COR-L47 (cell line): Measurements from ENCODE around the gene PABPC1L2A.
"Not testable (repeated sequence)": the region's sequence is repeated elsewhere in the genome, so short reads cannot be mapped to it uniquely, and the experiment has no call there.

Experiments used
- DNase-seq: peaks from one replicate; lab custom pipeline; 2025; lab: John Stamatoyannopoulos, UW

The PABPC1L2A gene

DNA sequence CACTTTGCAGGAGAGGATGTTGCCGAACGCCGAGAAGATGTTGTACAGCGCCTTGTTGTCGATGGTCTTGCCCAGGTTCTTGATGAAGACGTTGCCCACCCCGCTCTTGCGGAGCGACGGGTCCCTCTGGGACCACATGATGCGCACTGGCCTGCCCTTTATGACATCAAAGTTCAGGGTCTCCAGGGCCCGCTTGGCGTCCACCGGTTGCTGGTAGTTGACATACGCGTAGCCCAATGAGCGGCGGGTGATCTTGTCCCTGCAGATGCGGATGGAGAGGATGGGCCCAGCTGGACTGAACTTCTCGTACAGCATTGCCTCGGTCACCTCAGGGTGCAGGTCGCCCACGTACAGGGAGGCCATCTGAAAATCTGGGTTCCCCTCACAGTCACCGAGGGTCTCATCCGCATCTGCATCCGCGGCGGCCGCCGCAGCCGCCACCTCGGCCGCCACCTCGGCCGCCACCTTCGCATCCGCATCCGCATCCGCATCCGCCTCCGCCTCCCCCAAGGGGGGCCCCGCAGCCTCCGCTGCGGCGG, at the start of gene PABPC1L2A:
Gene PABPC1L2A, minus strand, starts transcription at position 489 of the 539 bp plus-strand sequence. Its CDS starts 126 bp downstream, at position 363.
- DNase-seq, result not testable (repeated sequence)

GRCh38 chrX:73127700-73128241, 48.5 kb upstream of the PABPC1L2A start:
- DNase-seq, result no peak

DNA sequence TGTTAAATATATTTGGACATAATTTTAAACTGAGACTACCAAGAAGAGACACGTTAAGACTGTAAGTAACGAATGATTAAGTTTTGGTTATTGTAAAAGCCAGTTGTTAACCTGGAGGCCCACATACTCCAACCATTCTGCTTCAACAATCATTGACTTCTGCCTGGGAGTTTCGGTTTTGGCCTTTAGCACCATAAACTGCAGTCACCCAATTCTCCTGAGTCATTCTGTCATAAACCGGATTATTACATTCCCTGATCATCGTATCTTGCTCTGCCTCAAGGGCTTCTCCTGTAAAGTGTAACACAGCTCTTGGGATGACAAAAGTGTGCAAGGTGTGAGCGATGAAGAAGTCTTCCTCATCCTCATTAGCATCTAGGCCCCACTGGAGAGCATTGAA, 46.9 kb upstream of the PABPC1L2A start:
- DNase-seq, result no peak

DNA sequence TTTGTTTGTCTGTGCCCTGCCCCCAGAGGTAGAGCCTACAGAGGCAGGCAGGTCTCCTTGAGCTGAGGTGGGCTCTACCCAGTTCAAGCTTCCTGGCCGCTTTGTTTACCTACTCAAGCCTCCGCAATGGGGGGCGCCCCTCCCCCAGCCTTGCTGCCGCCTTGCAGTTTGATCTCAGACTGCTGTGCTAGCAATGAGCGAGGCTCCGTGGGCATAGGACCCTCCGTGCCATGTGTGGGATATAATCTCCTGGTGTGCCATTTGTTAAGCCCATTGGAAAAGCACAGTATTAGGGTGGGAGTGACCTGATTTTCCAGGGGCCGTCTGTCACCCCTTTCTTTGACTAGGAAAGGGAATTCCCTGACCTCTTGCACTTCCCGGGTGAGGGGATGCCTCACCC, 20.2 kb upstream of the PABPC1L2A start:
- DNase-seq, result not testable (repeated sequence)

GRCh38 chrX:73086766-73087165, 7.5 kb upstream of the PABPC1L2A start:
- DNase-seq, result not testable (repeated sequence)

DNA sequence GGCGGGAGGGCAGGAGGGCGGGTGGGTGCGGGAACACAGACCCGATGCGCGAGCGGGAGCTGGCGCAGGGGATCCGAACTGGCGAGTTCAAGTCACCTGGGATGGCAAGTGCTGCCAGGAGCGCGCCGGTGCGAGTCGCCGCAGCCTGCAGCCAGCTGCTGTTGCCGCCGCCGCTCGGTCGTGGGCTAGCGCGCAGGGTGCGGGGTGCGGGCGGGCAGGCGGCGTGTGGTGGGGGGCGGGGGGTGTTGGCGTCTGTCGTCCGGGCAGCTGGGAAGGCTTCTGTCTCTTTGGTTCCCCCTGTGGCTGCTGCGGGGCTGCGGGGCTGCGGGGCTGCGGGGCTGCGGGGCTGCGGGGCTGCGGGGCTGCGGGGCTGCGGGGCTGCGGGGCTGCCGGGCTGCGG, 572 bp upstream of the PABPC1L2A start:
- not testable (repeated sequence) for DNase-seq

GRCh38 chrX:73078597-73078996, 715 bp downstream of the PABPC1L2A start:
- not testable (repeated sequence) for DNase-seq

DNA sequence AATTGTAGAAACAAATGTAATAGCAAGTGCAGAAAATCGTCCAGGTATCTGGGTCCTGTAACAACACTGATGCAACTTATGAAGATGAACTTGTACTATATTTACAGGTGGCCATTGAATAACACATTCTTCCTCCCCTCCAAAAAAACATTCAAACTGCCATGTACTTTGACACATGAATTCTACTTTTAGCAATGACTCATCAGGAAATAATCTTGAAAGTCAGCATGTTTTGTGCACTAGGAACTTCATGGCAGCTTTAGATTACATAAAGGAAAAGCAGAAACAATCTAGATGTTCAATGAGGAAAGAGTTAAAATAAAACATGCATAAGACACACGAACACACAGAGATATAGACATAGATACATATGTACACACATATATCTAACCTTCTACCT, 2.5 kb downstream of the PABPC1L2A start:
- no peak for DNase-seq

DNA sequence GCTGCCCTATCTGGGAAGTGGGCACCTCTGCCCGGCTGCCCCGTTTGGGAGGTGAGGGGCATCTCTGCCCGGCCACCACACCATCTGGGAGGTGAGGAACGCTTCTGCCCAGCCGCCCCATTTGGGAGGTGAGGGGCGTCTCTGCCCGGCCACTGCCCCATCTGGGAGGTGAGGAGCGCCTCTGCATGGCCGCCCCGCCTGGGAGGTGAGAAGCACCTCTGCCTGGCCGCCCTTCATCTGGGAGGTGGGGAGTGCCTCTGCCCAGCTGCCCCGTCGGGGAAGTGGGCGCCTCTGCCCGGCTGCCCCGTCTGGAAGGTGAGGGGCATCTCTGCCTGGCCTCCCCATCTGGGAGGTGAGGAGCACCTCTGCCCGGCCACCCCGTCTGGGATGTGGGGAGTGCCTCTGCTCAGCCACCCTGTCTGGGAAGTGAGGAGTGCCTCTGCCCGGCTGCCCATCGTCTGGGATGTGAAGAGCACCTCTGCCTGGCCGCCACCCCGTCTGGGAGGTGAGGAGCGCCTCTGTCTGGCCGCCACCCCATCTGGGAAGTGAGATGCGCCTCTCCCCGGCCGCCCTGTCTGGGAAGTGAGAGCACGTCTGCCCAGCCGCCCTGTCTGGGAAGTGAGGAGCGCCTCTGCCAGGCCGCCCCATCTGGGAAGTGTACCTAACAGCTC, 9.8 kb downstream of the PABPC1L2A start:
- no peak for DNase-seq

DNA sequence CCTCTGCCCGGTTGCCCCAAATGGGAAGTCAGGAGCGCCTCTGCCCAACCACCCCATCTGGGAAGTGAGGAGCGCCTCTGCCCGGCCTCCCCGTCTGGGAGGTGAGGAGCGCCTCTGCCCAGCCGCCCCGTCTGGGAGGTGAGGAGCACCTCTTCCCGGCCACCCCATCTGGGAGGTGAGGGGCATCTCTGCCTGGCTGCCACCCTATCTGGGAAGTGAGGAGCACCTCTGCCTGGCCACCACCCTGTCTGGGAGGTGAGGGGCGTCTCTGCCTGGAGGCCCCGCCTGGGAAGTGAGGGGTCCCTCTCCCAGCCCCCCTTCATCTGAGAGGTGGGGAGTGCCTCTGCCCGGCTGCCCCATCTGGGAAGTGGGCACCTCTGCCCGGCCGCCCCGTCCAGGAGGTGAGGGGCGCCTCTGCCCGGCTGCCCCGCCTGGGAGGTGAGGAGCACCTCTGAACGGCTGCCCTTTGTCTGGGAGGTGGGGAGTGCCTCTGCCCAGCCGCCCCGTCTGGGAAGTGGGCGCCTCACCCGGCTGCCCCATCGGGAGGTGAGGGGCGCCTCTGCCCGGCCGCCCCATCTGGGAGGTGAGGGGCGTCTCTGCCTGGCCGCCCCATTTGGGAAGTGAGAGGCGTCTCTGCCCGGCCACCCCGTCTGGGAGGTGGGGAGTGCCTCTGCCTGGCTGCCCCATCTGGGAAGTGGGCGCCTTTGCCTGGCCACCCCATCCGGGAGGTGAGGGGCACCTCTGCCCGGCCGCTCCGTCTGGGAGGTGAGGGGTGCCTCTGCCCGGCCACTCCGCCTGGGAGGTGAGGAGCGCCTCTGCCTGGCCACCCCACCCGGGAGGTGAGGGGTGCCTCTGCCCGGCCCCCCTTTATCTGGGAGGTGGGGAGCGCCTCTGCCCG, 10.6 kb downstream of the PABPC1L2A start:
- no peak for DNase-seq

DNA sequence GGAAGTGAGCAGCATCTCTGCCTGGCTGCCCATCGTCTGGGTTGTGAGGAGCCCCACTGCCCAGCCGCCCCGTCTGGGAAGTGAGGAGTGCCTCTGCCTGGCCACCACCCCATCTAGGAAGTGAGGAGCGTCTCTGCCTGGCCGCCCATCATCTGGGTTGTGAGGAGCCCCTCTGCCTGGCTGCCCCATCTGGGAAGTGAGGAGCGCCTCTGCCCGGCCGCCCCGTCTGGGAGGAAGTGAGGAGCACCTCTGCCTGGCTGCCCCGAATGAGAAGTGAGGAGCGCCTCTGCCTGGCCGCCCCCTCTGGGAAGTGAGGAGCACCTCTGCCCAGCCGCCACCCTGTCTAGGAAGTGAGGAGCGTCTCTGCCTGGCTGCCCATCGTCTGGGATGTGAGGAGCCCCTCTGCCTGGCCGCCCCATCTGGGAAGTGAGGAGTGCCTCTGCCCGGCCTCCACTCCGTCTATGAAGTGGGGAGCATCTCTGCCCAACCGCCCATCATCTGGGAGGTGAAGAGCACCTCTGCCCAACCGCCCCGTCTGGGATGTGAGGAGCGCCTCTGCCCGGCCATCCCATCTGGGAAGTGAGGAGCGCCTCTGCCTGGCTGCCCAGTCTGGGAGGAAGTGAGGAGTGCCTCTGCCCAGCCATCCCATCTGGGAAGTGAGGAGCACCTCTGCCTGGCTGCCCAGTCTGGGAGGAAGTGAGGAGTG, 11.4 kb downstream of the PABPC1L2A start:
- not testable (repeated sequence) for DNase-seq

GRCh38 chrX:73028876-73029275, 50.4 kb downstream of the PABPC1L2A start:
- DNase-seq, result no peak
